ENCODE measurements around the gene CLIP2.

CLIP2 gene

GRCh38 chr7:74277636-74278035 is 11.6 kb upstream of the CLIP2 start:
- Histone ChIP-seq H3K9me3 (no peaks in the 10 kb centered on the region), H3K4me1 (peaks cover 12% of the 10 kb centered on the region), H3K36me3 (no peaks in the 10 kb centered on the region), H3K27me3 (no peaks in the 10 kb centered on the region), H3K4me3 (ENCODE audit: low read depth, low read length) (no peak overlapping the region)
- TF ChIP-seq CTCF (IDR thresholded peaks at IDR 0.05; ENCODE audit: low read depth, low read length) = no peak
- DNase-seq = no peak

GRCh38 chr7:74280985-74281384 is 8.2 kb upstream of the CLIP2 start:
- no peaks in the 10 kb centered on the region for H3K9me3 ChIP-seq
- H3K36me3 ChIP-seq = no peaks in the 10 kb centered on the region
- H3K27me3 ChIP-seq = no peaks in the 10 kb centered on the region
- no peak for DNase-seq
- peaks cover 4% of the 10 kb centered on the region for H3K4me1 ChIP-seq
- no peak overlapping the region for H3K4me3 ChIP-seq (ENCODE audit: low read depth, low read length)
- TF ChIP-seq CTCF (IDR thresholded peaks at IDR 0.05; ENCODE audit: low read depth, low read length) = no peak

DNA sequence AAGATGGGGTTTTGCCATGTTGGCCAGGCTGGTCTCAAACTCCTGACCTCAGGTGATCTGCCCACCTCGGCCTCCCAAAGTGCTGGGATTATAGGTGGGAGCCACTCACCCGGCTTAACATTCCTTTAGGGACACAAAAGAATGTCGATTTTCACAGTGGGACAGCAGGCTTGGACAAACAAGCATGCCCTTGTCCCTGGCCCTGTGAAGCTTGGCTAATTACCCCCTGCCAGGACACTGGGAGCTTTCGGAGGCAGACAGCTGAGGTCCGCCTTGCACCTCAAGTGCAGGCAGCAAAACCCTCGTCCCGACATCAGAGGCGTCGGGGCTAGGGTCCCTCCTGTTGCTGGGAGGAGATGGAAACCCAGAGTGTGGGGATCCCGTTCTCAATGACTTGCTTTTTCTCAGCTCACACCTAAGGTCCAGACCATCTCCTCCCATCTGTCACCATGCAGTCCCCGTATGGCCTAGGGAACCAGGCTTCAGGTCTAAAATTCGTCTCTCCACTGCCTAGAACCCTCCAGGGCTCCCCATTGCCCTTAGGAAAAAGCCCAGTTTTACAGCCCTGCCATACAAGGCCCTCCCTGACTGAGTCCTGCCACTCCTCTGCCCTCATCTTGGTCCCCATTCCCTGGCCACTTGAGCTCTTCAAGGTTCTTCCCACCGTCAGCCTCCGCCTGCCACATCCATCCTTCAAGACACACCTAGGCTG is 6.3 kb upstream of the CLIP2 start:
- Histone ChIP-seq H3K9me3 (no peaks in the 10 kb centered on the region), H3K36me3 (no peaks in the 10 kb centered on the region), H3K4me1 (peaks cover 4% of the 10 kb centered on the region), H3K4me3 (ENCODE audit: low read depth, low read length) (no peak overlapping the region), H3K27me3 (no peaks in the 10 kb centered on the region)
- TF ChIP-seq CTCF (IDR thresholded peaks at IDR 0.05; ENCODE audit: low read depth, low read length) = no peak
- DNase-seq = no peak

DNA sequence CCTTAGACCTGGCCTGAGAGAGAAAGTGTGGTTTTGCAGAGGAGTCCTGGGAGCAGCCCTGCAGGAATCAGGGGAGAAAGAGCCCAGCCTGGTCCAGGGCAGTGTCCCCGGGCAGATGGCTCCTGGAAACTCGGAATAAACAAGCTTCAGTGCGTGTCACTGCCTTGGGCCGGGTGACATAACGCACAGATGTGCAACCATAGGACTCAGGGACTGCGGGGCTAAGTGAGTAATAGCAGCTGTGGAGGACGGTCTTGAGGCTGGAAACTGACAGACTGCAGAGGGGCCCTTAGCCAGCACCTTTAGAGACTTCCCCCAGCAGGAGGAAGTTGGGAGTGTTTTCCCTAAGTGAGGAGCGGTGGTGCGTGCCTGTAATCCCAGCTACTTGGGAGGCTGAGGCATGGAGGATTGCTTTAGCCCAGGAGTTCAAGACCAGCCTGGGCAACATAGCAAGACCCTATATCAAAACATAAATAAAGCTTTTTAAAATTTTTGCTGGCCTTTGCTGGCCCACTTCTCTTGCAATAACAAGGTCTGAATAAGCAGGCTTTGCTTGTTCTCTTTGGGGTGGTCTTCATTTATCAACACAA is 5.3 kb upstream of the CLIP2 start:
- peaks cover 4% of the 10 kb centered on the region for H3K4me1 ChIP-seq

DNA sequence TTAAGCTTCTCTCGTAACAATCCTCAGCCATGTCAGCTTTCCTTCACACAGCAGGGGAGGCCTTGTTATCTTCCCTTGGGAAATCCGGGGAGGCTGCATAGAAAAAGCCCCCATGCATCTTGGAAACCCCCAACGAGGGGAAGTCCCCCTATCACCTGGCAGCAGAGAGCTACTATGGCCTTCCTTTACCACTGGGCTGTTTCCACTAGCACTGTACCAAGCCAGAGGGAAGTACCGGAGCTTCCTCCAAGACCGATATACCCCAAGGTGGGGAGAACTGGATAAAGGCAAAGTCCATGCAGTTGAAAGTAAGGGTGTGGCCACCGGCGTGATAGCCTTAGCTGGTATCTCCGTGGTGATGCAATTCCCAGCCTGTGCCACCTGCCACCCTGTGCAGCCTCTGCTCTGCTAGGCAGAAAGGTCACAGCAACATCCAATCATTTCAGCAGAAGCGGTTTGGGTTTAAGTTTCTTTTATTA is 4.4 kb upstream of the CLIP2 start:
- no peaks in the 10 kb centered on the region for H3K36me3 ChIP-seq
- no peaks in the 10 kb centered on the region for H3K9me3 ChIP-seq
- no peaks in the 10 kb centered on the region for H3K4me1 ChIP-seq
- DNase-seq = no peak
- no peak for TF ChIP-seq CTCF (IDR thresholded peaks at IDR 0.05; ENCODE audit: low read depth, low read length)
- no peaks in the 10 kb centered on the region for H3K27me3 ChIP-seq
- no peak overlapping the region for H3K4me3 ChIP-seq (ENCODE audit: low read depth, low read length)

More for the DNA sequence above, 5.3 kb upstream of the CLIP2 start:
- TF ChIP-seq CTCF (IDR thresholded peaks at IDR 0.05; ENCODE audit: low read depth, low read length) = no peak
- Histone ChIP-seq H3K9me3 (no peaks in the 10 kb centered on the region), H3K36me3 (no peaks in the 10 kb centered on the region), H3K27me3 (no peaks in the 10 kb centered on the region), H3K4me3 (ENCODE audit: low read depth, low read length) (no peak overlapping the region)
- no peak for DNase-seq

GRCh38 chr7:74286131-74286530 is 3.1 kb upstream of the CLIP2 start:
- DNase-seq = no peak
- H3K27me3 ChIP-seq = peaks cover 3% of the 10 kb centered on the region; the same call in 1 of the 2 replicates
- H3K36me3 ChIP-seq = no peaks in the 10 kb centered on the region
- no peak for TF ChIP-seq CTCF (IDR thresholded peaks at IDR 0.05; ENCODE audit: low read depth, low read length)
- no peaks in the 10 kb centered on the region for H3K4me1 ChIP-seq
- H3K9me3 ChIP-seq = no peaks in the 10 kb centered on the region
- no peak overlapping the region for H3K4me3 ChIP-seq (ENCODE audit: low read depth, low read length)
